A549 (cell line): Measurements from ENCODE around the gene ASIC2. TPM values are rescaled to one million over a fixed set of nuclear protein-coding genes. Genes with fewer than 3 reads are reported as not detected.
A peak's percentile ranks its signal among the peaks of the same experiment; 100 is the strongest.

ENCODE experiments used
- ATAC-seq, 2 experiments: fragments of 200-7000 bp in 1 of 2; fragments of >200 bp in 1 of 2; cut with Nextera tagmentation in 1 of 2; cut with Tn5 transposase in 1 of 2; 3 replicates each; pipeline versions ENCODE4 v1.8.0 to v1.9.1; 2018 to 2020; ENCODE audit warnings: mild to moderate bottlenecking in 1 of 2, moderate library complexity in 1 of 2
- CTCF ChIA-PET: fragments of 300-600 bp; sonication (Branson Sonifier 250); formaldehyde crosslinking; extraction: SDS; loops from one replicate; lab custom pipeline; 2021; ENCODE audit warnings: antibody characterized with exemption, inconsistent platforms; lab: Yijun Ruan, JAX
- POLR2A ChIA-PET: fragments of 350-600 bp; formaldehyde crosslinking; extraction: SDS; loops from one replicate; lab custom pipeline; 2021; ENCODE audit warnings: antibody characterized with exemption, inconsistent platforms; lab: Yijun Ruan, JAX
- DNase-seq, 2 experiments: peaks; one replicate each; pipeline versions ENCODE4 v3.0.0 to v3.0.0-alpha.2; 2011 to 2016; ENCODE audit warnings: low read depth in 1 of 2, low spot score in 1 of 2
- FAIRE-seq: peaks from 2 replicates; lab custom pipeline; 2011; peaks lifted over from hg19 to GRCh38; lab: Jason Lieb, UNC
- H3K27ac ChIP-seq, 2 experiments: fragments of >200 bp; sonication (Bioruptor Twin); formaldehyde crosslinking; 3 replicates each; pipeline ENCODE4 v1.5.1; 2016 to 2017
- H3K4me1 ChIP-seq: fragments of >200 bp; sonication (Bioruptor Twin); formaldehyde crosslinking; 3 replicates; pipeline ENCODE4 v1.6.1; 2016
- H3K4me2 ChIP-seq: fragments of >200 bp; sonication (Bioruptor Twin); formaldehyde crosslinking; 3 replicates; pipeline ENCODE4 v1.6.1; 2016
- H3K4me3 ChIP-seq: fragments of >200 bp; sonication (Bioruptor Twin); formaldehyde crosslinking; 3 replicates; pipeline ENCODE4 v1.5.1; 2016
- H3K9me3 ChIP-seq: fragments of >200 bp; sonication (Bioruptor Twin); formaldehyde crosslinking; 3 replicates; pipeline ENCODE4 v1.6.1; 2016
- ATOH8 ChIP-seq: fragments of 250-450 bp; sonication (Bioruptor Pico); IDR thresholded peaks from 2 replicates; pipeline ENCODE4 v1.5.0; 2020; ENCODE audit warnings: low read depth, mild to moderate bottlenecking, moderate library complexity
- CBX8 ChIP-seq: fragments of 200-600 bp; sonication (generic); IDR thresholded peaks from 2 replicates; pipeline ENCODE4 v1.6.1; 2016
- CHD4 ChIP-seq: fragments of 200-600 bp; sonication (generic); IDR thresholded peaks from 2 replicates; pipeline ENCODE4 v1.6.1; 2016; ENCODE audit warnings: antibody characterized with exemption, mild to moderate bottlenecking, borderline replicate concordance
- ELK1 ChIP-seq: fragments of 150-350 bp; IDR thresholded peaks from 2 replicates; pipeline ENCODE4 v1.6.1; 2014; ENCODE audit warnings: low read depth, mild to moderate bottlenecking, low read length
- FOSB ChIP-seq: fragments of 250-450 bp; sonication (Bioruptor Pico); IDR thresholded peaks from 2 replicates; pipeline ENCODE4 v1.5.0; 2020; ENCODE audit warnings: mild to moderate bottlenecking, moderate library complexity
- FOSL2 ChIP-seq, 2 experiments: fragments of 450-650 bp in 1 of 2; fragments of >200 bp in 1 of 2; sonication (Bioruptor Twin) in 1 of 2; formaldehyde crosslinking; IDR thresholded peaks; 2 replicates each; pipeline versions ENCODE4 v1.5.0 to v1.6.1; 2016 to 2020; ENCODE audit warnings: mild to moderate bottlenecking in 1 of 2, moderate library complexity in 1 of 2
- HES2 ChIP-seq: fragments of >200 bp; sonication (Bioruptor Twin); formaldehyde crosslinking; IDR thresholded peaks from 2 replicates; pipeline ENCODE4 v1.6.1; 2016
- HOXA7 ChIP-seq: fragments of 250-450 bp; sonication (Bioruptor Pico); IDR thresholded peaks from 2 replicates; pipeline ENCODE4 v1.5.0; 2020; ENCODE audit warnings: mild to moderate bottlenecking, moderate library complexity
- HOXB13 ChIP-seq: fragments of 250-450 bp; sonication (Bioruptor Pico); IDR thresholded peaks from 2 replicates; pipeline ENCODE4 v1.5.0; 2020; ENCODE audit warnings: low read depth, mild to moderate bottlenecking, moderate library complexity
- JUN ChIP-seq, 2 experiments: fragments of >200 bp; sonication (Bioruptor Twin); formaldehyde crosslinking; IDR thresholded peaks; 2 replicates in 1 of 2; 3 replicates in 1 of 2; pipeline ENCODE4 v1.6.1; 2016 to 2017
- JUNB ChIP-seq: fragments of >200 bp; sonication (Bioruptor Twin); formaldehyde crosslinking; IDR thresholded peaks from 2 replicates; pipeline ENCODE4 v1.6.1; 2016
- KDM1A ChIP-seq: fragments of 200-600 bp; sonication (generic); IDR thresholded peaks from 2 replicates; pipeline ENCODE4 v1.6.1; 2016; ENCODE audit warnings: low read depth, mild to moderate bottlenecking
- MAFK ChIP-seq: fragments of 450-650 bp; IDR thresholded peaks from 2 replicates; pipeline ENCODE4 v1.6.1; 2014; ENCODE audit not compliant: partially characterized antibody
- MAX ChIP-seq: IDR thresholded peaks from 2 replicates; pipeline ENCODE4 v1.6.1; 2012
- NFE2L2 ChIP-seq: fragments of 150-350 bp; conservative IDR thresholded peaks from 2 replicates; pipeline ENCODE4 v1.6.1; 2014; ENCODE audit warnings: low read length
- PBX3 ChIP-seq: IDR thresholded peaks from 2 replicates; pipeline ENCODE4 v1.6.1; 2012
- RAD21 ChIP-seq, 2 experiments: fragments of >200 bp in 1 of 2; sonication (Bioruptor Twin) in 1 of 2; formaldehyde crosslinking in 1 of 2; IDR thresholded peaks in 1 of 2; conservative IDR thresholded peaks in 1 of 2; 2 replicates in 1 of 2; 3 replicates in 1 of 2; pipeline ENCODE4 v1.6.1; 2012 to 2018; ENCODE audit warnings: inconsistent platforms in 1 of 2
- RARB ChIP-seq: fragments of 250-450 bp; sonication (Bioruptor Pico); IDR thresholded peaks from 2 replicates; pipeline ENCODE4 v1.8.0; 2021; ENCODE audit warnings: mild to moderate bottlenecking, moderate library complexity
- RFX5 ChIP-seq: fragments of 450-650 bp; IDR thresholded peaks from 2 replicates; pipeline ENCODE4 v1.7.1; 2014; ENCODE audit warnings: antibody characterized with exemption, mild to moderate bottlenecking, moderate library complexity
- SMC3 ChIP-seq: fragments of >200 bp; sonication (Bioruptor Twin); formaldehyde crosslinking; IDR thresholded peaks from 3 replicates; pipeline ENCODE4 v1.6.1; 2018; ENCODE audit warnings: inconsistent platforms
- SREBF2 ChIP-seq: fragments of 450-650 bp; IDR thresholded peaks from 2 replicates; pipeline ENCODE4 v1.6.1; 2014; ENCODE audit warnings: mild to moderate bottlenecking, moderate library complexity
- ZFP36 ChIP-seq: fragments of 450-650 bp; IDR thresholded peaks from 2 replicates; pipeline ENCODE4 v1.6.1; 2014; ENCODE audit warnings: borderline replicate concordance; ENCODE audit not compliant: partially characterized antibody
- ZNF302 ChIP-seq: fragments of 250-450 bp; sonication (Bioruptor Pico); IDR thresholded peaks from 2 replicates; pipeline ENCODE4 v1.9.0; 2021; ENCODE audit warnings: inconsistent platforms, mild to moderate bottlenecking, moderate library complexity
- WGBS: methylation state at CpG from one replicate; pipeline ENCODE4 v1.1.6; 2017; ENCODE audit errors: missing lambda C conversion rate; 5-methylcytosine and 5-hydroxymethylcytosine counted together
- polyA plus RNA-seq, 4 experiments: library from polyadenylated mRNA; depleted of rRNA in 3 of 4; stranded (reverse); fragments of >200 nt; fragmentation: RNase III in 1 of 4; extraction: RNeasy Plus Mini Kit Qiagen cat#74134 plus additional on column Dnase treatment in 1 of 4; gene quantifications; 2 replicates in 3 of 4; 3 replicates in 1 of 4; pipeline ENCODE4 v1.2.3, GENCODE V29; 2011 to 2017

ASIC2 gene
- polyA plus RNA-seq, 2 of the 4 experiments (the other 2 are of a cell fraction), result 1.5 to 1.9 TPM

GRCh38 chr17:33240362-33240761 lies 52.7 kb downstream of the ASIC2 start:
- ATAC-seq (no peak), DNase-seq (no peak), FAIRE-seq (no peak)
- WGBS, result 77% methylated on average over 6 of the region's 6 CpGs
- CTCF ChIA-PET, result interaction anchor here (0.6 to 1.5 kb wide), 2 partner anchors 52 to 811 kb away, joined by 3 to 11 read pairs; partner anchors contain the start of gene ASIC2
- Histone ChIP-seq H3K4me1 (peaks cover 35% of the 10 kb centered on the region), H3K27ac (peak overlapping the region; percentile 8 to 66; a peak in 3 of 6 replicates), H3K4me2 (no peak overlapping the region; the same call in 2 of the 3 replicates)
- TF ChIP-seq FOSB (CRISPR knock-in tag) (no peak), ELK1 (no peak), JUNB (no peak), PBX3 (no peak), CHD4 (no peak), CBX8 (no peak), HES2 (no peak), SREBF2 (no peak), ATOH8 (CRISPR knock-in tag) (no peak), NFE2L2 (no peak), MAFK (no peak), JUN (IDR thresholded peaks at IDR 0.05) (no peak), RFX5 (no peak)
- TF ChIP-seq, all 56 proteins: peak for 0
- Histone ChIP-seq H3K9me3 (no peaks in the 10 kb centered on the region), H3K4me3 (no peak overlapping the region)
- POLR2A ChIA-PET, result no interaction called here

GRCh38 chr17:33239702-33240101 lies 53.4 kb downstream of the ASIC2 start:
- CTCF ChIA-PET, result interaction anchor here (0.6 kb wide), 1 partner anchor 811 kb away, joined by 3 read pairs; no protein-coding TSS in a partner anchor
- DNase-seq (no peak), ATAC-seq (no peak), FAIRE-seq (no peak)
- POLR2A ChIA-PET, result no interaction called here
- WGBS, result 44% methylated on average over 1 of the region's 1 CpG
- Histone ChIP-seq H3K9me3 (no peaks in the 10 kb centered on the region), H3K4me2 (no peak overlapping the region), H3K4me1 (peaks cover 41% of the 10 kb centered on the region), H3K4me3 (no peak overlapping the region), H3K27ac (no peak overlapping the region)
- TF ChIP-seq ZFP36 (peak; percentile 58), RARB (CRISPR knock-in tag) (no peak), SMC3 (no peak), ZNF302 (no peak), KDM1A (no peak)

GRCh38 chr17:33234930-33235685 lies 58.0 kb downstream of the ASIC2 start:
- FAIRE-seq, result peak; percentile 77
- WGBS, result 35% methylated on average over 6 of the region's 6 CpGs

More at GRCh38 chr17:33234930-33235685, 58.0 kb downstream of the ASIC2 start:
- peak; percentile 95 for ATAC-seq
- peak overlapping the region; percentile 41 to 70; a peak in 5 of 6 replicates for H3K27ac ChIP-seq
- peaks cover 23% of the 10 kb centered on the region for H3K4me1 ChIP-seq
- no peaks in the 10 kb centered on the region for H3K9me3 ChIP-seq
- H3K4me2 ChIP-seq, result peak overlapping the region; percentile 56
- ChIA-PET CTCF (interaction anchor here (0.8 to 4.5 kb wide), 5 partner anchors 12 to 61 kb away, joined by 3 to 17 read pairs (median 3); partner anchors contain the start of gene ASIC2), POLR2A (no interaction called here)
- DNase-seq, result peak; percentile 66 to 79
- no peak overlapping the region for H3K4me3 ChIP-seq
- TF ChIP-seq FOSL2 (IDR thresholded peaks at IDR 0.05) (peak; percentile 90), FOSL2 (CRISPR knock-in tag; IDR thresholded peaks at IDR 0.05) (peak; percentile 89), MAX (peak; percentile 56), RAD21 (conservative IDR thresholded peaks at IDR 0.05 in 1 of 2, IDR thresholded peaks at IDR 0.05 in 1 of 2) (0 out of 5 replicates have a peak, but pooled peaks of 1 of the 2 experiments have one; percentile 12), JUNB (peak; percentile 79), HOXA7 (no peak), SMC3 (0 out of 3 replicates have a peak, but pooled peaks have one; percentile 21), HOXB13 (CRISPR knock-in tag) (no peak)
